ENCODE measurements around the gene SCIN. TPM values are rescaled to one million over a fixed set of nuclear protein-coding genes. Genes with fewer than 3 reads are reported as not detected.

SCIN gene
- total RNA-seq, 1 experiment from 2014 or later, result 0.39 TPM

DNA sequence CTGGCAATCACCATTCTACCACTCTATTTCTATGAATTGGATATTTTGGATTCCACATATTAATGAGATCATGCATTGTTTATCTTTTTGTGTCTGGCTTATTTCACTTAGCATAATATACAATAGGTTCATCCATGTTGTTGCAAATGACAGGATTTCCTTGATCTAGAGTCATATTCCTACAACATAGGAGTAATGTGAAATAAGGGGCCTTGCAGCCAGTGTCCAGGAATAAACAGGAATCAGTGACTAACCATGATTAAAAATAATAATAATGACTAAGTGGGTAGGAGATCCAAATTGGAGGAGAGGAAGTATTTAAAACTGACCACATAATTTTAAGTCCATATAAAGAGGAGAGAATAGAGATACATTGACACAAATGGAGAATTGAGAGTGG is 49.9 kb downstream of the SCIN start:
- TF ChIP-seq EZH2 (IDR thresholded peaks at IDR 0.05; ENCODE audit: borderline replicate concordance, low read depth, low read length, poor library complexity, severe bottlenecking), result no peak
- TF ChIP-seq, protein P1, sequence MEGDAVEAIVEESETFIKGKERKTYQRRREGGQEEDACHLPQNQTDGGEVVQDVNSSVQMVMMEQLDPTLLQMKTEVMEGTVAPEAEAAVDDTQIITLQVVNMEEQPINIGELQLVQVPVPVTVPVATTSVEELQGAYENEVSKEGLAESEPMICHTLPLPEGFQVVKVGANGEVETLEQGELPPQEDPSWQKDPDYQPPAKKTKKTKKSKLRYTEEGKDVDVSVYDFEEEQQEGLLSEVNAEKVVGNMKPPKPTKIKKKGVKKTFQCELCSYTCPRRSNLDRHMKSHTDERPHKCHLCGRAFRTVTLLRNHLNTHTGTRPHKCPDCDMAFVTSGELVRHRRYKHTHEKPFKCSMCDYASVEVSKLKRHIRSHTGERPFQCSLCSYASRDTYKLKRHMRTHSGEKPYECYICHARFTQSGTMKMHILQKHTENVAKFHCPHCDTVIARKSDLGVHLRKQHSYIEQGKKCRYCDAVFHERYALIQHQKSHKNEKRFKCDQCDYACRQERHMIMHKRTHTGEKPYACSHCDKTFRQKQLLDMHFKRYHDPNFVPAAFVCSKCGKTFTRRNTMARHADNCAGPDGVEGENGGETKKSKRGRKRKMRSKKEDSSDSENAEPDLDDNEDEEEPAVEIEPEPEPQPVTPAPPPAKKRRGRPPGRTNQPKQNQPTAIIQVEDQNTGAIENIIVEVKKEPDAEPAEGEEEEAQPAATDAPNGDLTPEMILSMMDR (conservative IDR thresholded peaks at IDR 0.05; ENCODE audit: low read depth, low read length), result no peak
- ChIA-PET POLR2A (ENCODE audit: low non-redundant PET) (no interaction called here), CTCF (interaction anchor here (0.8 to 1.3 kb wide), 3 partner anchors 67 to 162 kb away, joined by 3 to 8 read pairs (median 7); no protein-coding TSS in a partner anchor)
- no TSS peak for BruUV-seq (replicated peaks)
- H3K9me3 ChIP-seq (ENCODE audit: low read depth, low read length, poor library complexity, severe bottlenecking), result no peaks in the 10 kb centered on the region
- H3K4me1 ChIP-seq (ENCODE audit: insufficient read depth, low read length, poor library complexity, severe bottlenecking), result no peaks in the 10 kb centered on the region
- no peak overlapping the region for H3K27ac ChIP-seq (ENCODE audit: low read depth, low read length, poor library complexity, severe bottlenecking)
- intact Hi-C loops (cut with micrococcal nuclease; ENCODE audit: unreplicated experiment), result loop anchor here (10.0 kb wide), 2 partner anchors 166 to 786 kb away; partner anchors contain the start of gene THSD7A
- no peaks in the 10 kb centered on the region for H3K27me3 ChIP-seq (replicated peaks; ENCODE audit: insufficient read depth, low read depth, low read length, poor library complexity)
- no peaks in the 10 kb centered on the region for H3K36me3 ChIP-seq (ENCODE audit: insufficient read depth, low read length, poor library complexity, severe bottlenecking)
- no peak overlapping the region for H3K4me3 ChIP-seq (ENCODE audit: low read depth, low read length, poor library complexity, severe bottlenecking)
- DNase-seq (ENCODE audit: low spot score), result no peak

DNA sequence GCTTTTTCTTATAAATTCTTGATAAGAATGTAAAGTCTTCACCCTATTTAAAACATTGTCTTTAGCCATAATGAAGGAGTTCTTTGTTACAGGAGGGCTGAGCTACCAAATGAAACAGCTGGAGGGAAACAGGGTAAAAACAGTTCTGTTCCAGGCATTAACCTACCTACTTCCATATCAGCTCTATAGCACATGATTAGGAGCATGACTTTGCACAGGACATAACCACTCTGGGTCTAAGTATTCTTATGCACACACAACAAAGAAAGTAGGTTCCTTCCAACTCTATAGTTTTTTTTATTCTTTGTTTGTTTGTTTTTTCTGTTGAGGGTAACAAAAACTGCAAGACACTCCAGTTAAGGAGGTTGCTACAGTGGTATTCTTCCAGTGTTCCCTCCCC is 52.7 kb downstream of the SCIN start:
- no peaks in the 10 kb centered on the region for H3K4me1 ChIP-seq (ENCODE audit: insufficient read depth, low read length, poor library complexity, severe bottlenecking)
- no TSS peak for BruUV-seq (replicated peaks)
- TF ChIP-seq, protein P1 (conservative IDR thresholded peaks at IDR 0.05; ENCODE audit: low read depth, low read length), result no peak
- no peak for TF ChIP-seq EZH2 (IDR thresholded peaks at IDR 0.05; ENCODE audit: borderline replicate concordance, low read depth, low read length, poor library complexity, severe bottlenecking)
- no peak overlapping the region for H3K27ac ChIP-seq (ENCODE audit: low read depth, low read length, poor library complexity, severe bottlenecking)
- H3K9me3 ChIP-seq (ENCODE audit: low read depth, low read length, poor library complexity, severe bottlenecking), result no peaks in the 10 kb centered on the region
- ChIA-PET POLR2A (ENCODE audit: low non-redundant PET) (no interaction called here), CTCF (interaction anchor here (1.2 to 1.4 kb wide), 2 partner anchors 98 to 165 kb away, joined by 3 to 9 read pairs; no protein-coding TSS in a partner anchor)
- no peak overlapping the region for H3K4me3 ChIP-seq (ENCODE audit: low read depth, low read length, poor library complexity, severe bottlenecking)
- no peaks in the 10 kb centered on the region for H3K27me3 ChIP-seq (replicated peaks; ENCODE audit: insufficient read depth, low read depth, low read length, poor library complexity)
- intact Hi-C loops (cut with micrococcal nuclease; ENCODE audit: unreplicated experiment), result loop anchor here (10.0 kb wide), 2 partner anchors 168 to 788 kb away; partner anchors contain the start of gene THSD7A
- H3K36me3 ChIP-seq (ENCODE audit: insufficient read depth, low read length, poor library complexity, severe bottlenecking), result no peaks in the 10 kb centered on the region
- DNase-seq (ENCODE audit: low spot score), result no peak

DNA sequence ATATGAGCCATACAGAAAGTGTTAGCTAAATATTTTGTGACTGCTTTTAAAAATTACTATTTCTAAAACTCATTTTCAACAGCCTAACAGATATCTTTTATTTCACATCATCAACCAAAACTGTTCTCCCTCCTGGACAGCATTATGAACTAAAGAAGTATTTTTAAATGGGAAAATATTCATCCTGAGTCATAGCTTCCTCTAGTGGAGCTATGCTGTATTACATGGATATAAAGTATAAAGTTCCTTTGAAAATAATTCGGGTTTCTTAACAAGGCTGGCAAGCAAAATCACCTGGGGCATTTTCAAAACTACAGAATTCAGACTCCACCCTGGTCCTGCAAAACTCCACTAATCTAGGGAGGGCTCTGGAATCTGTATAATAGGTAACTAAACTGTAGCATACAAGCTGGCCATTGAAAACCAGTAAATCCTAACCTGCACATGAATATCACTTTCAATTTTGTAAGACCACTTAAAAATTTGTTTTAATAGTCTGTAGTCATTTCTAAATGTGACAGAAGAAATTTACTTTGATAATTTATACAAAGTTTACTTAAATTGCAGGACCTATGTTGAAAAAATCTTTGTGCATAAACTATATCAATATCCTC is 53.5 kb downstream of the SCIN start:
- Histone ChIP-seq H3K36me3 (ENCODE audit: insufficient read depth, low read length, poor library complexity, severe bottlenecking) (no peaks in the 10 kb centered on the region), H3K27me3 (replicated peaks; ENCODE audit: insufficient read depth, low read depth, low read length, poor library complexity) (no peaks in the 10 kb centered on the region), H3K4me1 (ENCODE audit: insufficient read depth, low read length, poor library complexity, severe bottlenecking) (no peaks in the 10 kb centered on the region), H3K4me3 (ENCODE audit: low read depth, low read length, poor library complexity, severe bottlenecking) (peak overlapping the region; percentile 3), H3K27ac (ENCODE audit: low read depth, low read length, poor library complexity, severe bottlenecking) (no peak overlapping the region), H3K9me3 (ENCODE audit: low read depth, low read length, poor library complexity, severe bottlenecking) (no peaks in the 10 kb centered on the region)
- peak; percentile 56 for DNase-seq (ENCODE audit: low spot score)
- no TSS peak for BruUV-seq (replicated peaks)
- POLR2A ChIA-PET (ENCODE audit: low non-redundant PET), result interaction anchor here (0.6 kb wide), 1 partner anchor 602 kb away, joined by 3 read pairs; no protein-coding TSS in a partner anchor
- intact Hi-C loops (cut with micrococcal nuclease; ENCODE audit: unreplicated experiment), result loop anchor here (1.0 to 10.0 kb wide), 3 partner anchors 100 to 789 kb away; partner anchors contain the start of gene THSD7A
- TF ChIP-seq, protein P1 (conservative IDR thresholded peaks at IDR 0.05; ENCODE audit: low read depth, low read length), result peak; percentile 81
- no peak for TF ChIP-seq EZH2 (IDR thresholded peaks at IDR 0.05; ENCODE audit: borderline replicate concordance, low read depth, low read length, poor library complexity, severe bottlenecking)
- CTCF ChIA-PET, result interaction anchor here (1.2 kb wide), 1 partner anchor 99 kb away, joined by 9 read pairs; no protein-coding TSS in a partner anchor

Data from A673 (cell line).